Kidney epithelial cell (primary cell): ENCODE measurements around the gene HTR1D. TPM values are rescaled to one million over a fixed set of nuclear protein-coding genes. Genes with fewer than 3 reads are reported as not detected.
A peak's percentile ranks its signal among the peaks of the same experiment; 100 is the strongest.

ENCODE experiments used
- DNase-seq: peaks from one replicate; pipeline ENCODE4 v3.0.0-alpha.2; 2010; ENCODE audit warnings: low read depth
- H3K27me3 ChIP-seq: 2 replicates; pipeline ENCODE4 v1.6.0; 2011; ENCODE audit warnings: low read length; ENCODE audit not compliant: control insufficient read depth, insufficient read depth
- H3K36me3 ChIP-seq: 2 replicates; pipeline ENCODE4 v1.5.1; 2011; ENCODE audit warnings: low read length; ENCODE audit not compliant: control insufficient read depth, insufficient read depth
- H3K4me3 ChIP-seq: 2 replicates; pipeline ENCODE4 v1.5.1; 2011; ENCODE audit warnings: low read depth, mild to moderate bottlenecking, control low read depth, low read length
- CTCF ChIP-seq: IDR thresholded peaks from 2 replicates; pipeline ENCODE4 v1.5.1; 2011; ENCODE audit warnings: mild to moderate bottlenecking, moderate library complexity, low read length, control low read depth, inconsistent platforms; ENCODE audit not compliant: insufficient read depth, poor library complexity, severe bottlenecking
- total RNA-seq: library from RNA; depleted of rRNA; stranded (reverse); fragments of >200 nt; gene quantifications from 2 replicates; pipeline ENCODE4 v1.2.3, GENCODE V29; 2015

The HTR1D gene
- total RNA-seq, 1 donor from 2014 or later = 1.6 TPM

- DNase-seq = no peak
- TF ChIP-seq CTCF = no peak
- Histone ChIP-seq H3K4me3 (peak overlapping the region; percentile 91), H3K27me3 (no peaks in the 10 kb centered on the region), H3K36me3 (no peaks in the 10 kb centered on the region)
Measured at GRCh38 chr1:23169195-23169575, 48.1 kb downstream of the HTR1D start.

- no peak for DNase-seq
- Histone ChIP-seq H3K36me3 (no peaks in the 10 kb centered on the region), H3K27me3 (no peaks in the 10 kb centered on the region), H3K4me3 (peak within 1 kb of the TSS; percentile 91)
- TF ChIP-seq CTCF = no peak
Measured at GRCh38 chr1:23168445-23169194, 48.7 kb downstream of the HTR1D start, which contains the start of gene LUZP1. Gene LUZP1 (minus strand): TSS chr1:23168856.

GRCh38 chr1:23168079-23168444, 49.2 kb downstream of the HTR1D start:
- Histone ChIP-seq H3K27me3 (no peaks in the 10 kb centered on the region), H3K36me3 (no peaks in the 10 kb centered on the region), H3K4me3 (peak overlapping the region; percentile 91)
- DNase-seq = no peak
- no peak for TF ChIP-seq CTCF

- H3K4me3 ChIP-seq = peak overlapping the region; percentile 91
- no peak for DNase-seq
- no peaks in the 10 kb centered on the region for H3K36me3 ChIP-seq
Measured at GRCh38 chr1:23167353-23168078, 49.8 kb downstream of the HTR1D start.

GRCh38 chr1:23166854-23167253, 50.4 kb downstream of the HTR1D start:
- H3K4me3 ChIP-seq = peak overlapping the region; percentile 91
- TF ChIP-seq CTCF = no peak
- DNase-seq = no peak
- H3K36me3 ChIP-seq = no peaks in the 10 kb centered on the region
- H3K27me3 ChIP-seq = no peaks in the 10 kb centered on the region

More at GRCh38 chr1:23167353-23168078, 49.8 kb downstream of the HTR1D start:
- H3K27me3 ChIP-seq = no peaks in the 10 kb centered on the region
- TF ChIP-seq CTCF = no peak
